HepG2 (cell line): ENCODE results near the gene PDE9A. TPM values are rescaled to one million over a fixed set of nuclear protein-coding genes. Genes with fewer than 3 reads are reported as not detected.

Experiments used
- ATAC-seq: fragments of 200-7000 bp; cut with Tn5 transposase; 3 replicates; pipeline ENCODE4 v1.9.1; 2020; ENCODE audit warnings: mild to moderate bottlenecking, moderate library complexity
- BruUV-seq: library from RNA; stranded (reverse); fragments of 400-500 nt; replicated peaks from 2 replicates; lab custom pipeline; 2021; lab: Mats Ljungman, UMichigan
- CTCF ChIA-PET: fragments of 300-600 bp; formaldehyde crosslinking; extraction: SDS; loops from one replicate; lab custom pipeline; 2021; ENCODE audit warnings: low total read pairs, inconsistent platforms, low intra/inter-chr PET ratio; lab: Yijun Ruan, JAX
- POLR2A ChIA-PET: fragments of 350-600 bp; sonication (Branson Sonifier 250); formaldehyde crosslinking; loops from one replicate; lab custom pipeline; 2020; ENCODE audit warnings: antibody characterized with exemption, inconsistent platforms; lab: Yijun Ruan, JAX
- DNase-seq: peaks from one replicate; pipeline ENCODE4 v3.0.0-alpha.2; 2015; ENCODE audit warnings: low spot score
- FAIRE-seq: peaks from 3 replicates; lab custom pipeline; 2011; peaks lifted over from hg19 to GRCh38; lab: Jason Lieb, UNC
- H2AFZ ChIP-seq: one replicate; pipeline ENCODE4 v1.6.1; 2011; ENCODE audit warnings: low read length, inconsistent platforms
- H3K27ac ChIP-seq: fragments of 300-600 bp; 3 replicates; pipeline ENCODE4 v1.8.0; 2011; ENCODE audit warnings: mixed run types, mild to moderate bottlenecking, mixed read lengths, low read length, inconsistent platforms; ENCODE audit not compliant: insufficient read depth; ENCODE audit errors: extremely low read length
- H3K27me3 ChIP-seq, 2 experiments: fragments of 200-600 bp in 1 of 2; 2 replicates in 1 of 2; 3 replicates in 1 of 2; pipeline versions ENCODE4 v1.6.0 to v1.8.0; 2011; ENCODE audit warnings: low read length in 2 of 2, mild to moderate bottlenecking in 2 of 2, moderate library complexity in 2 of 2, inconsistent platforms in 1 of 2; ENCODE audit not compliant: insufficient read depth in 2 of 2, control insufficient read depth in 1 of 2
- H3K36me3 ChIP-seq, 2 experiments: fragments of 200-600 bp in 1 of 2; replicated peaks in 1 of 2; 2 replicates in 1 of 2; 3 replicates in 1 of 2; pipeline versions ENCODE4 v1.5.1 to v1.8.0; 2011; ENCODE audit warnings: low read length in 2 of 2, inconsistent platforms in 1 of 2; ENCODE audit not compliant: insufficient read depth in 2 of 2, control insufficient read depth in 1 of 2
- H3K4me1 ChIP-seq: 2 replicates; pipeline ENCODE4 v1.5.1; 2012; ENCODE audit warnings: low read length, inconsistent platforms; ENCODE audit not compliant: insufficient read depth
- H3K4me2 ChIP-seq: 2 replicates; pipeline ENCODE4 v1.6.0; 2011; ENCODE audit warnings: low read depth, low read length, inconsistent platforms
- H3K4me3 ChIP-seq, 3 experiments: fragments of 200-600 bp in 1 of 3; sonication (generic), shearing (Covaris generic) in 1 of 3; replicated peaks in 1 of 3; 2 replicates each; pipeline ENCODE4 v1.5.1; 2011 to 2016; ENCODE audit warnings: low read length in 3 of 3, inconsistent platforms in 2 of 3, low read depth in 2 of 3, mild to moderate bottlenecking in 2 of 3, control low read depth in 1 of 3, mixed read lengths in 1 of 3; ENCODE audit not compliant: insufficient read depth in 1 of 3
- H3K79me2 ChIP-seq: one replicate; pipeline ENCODE4 v1.6.1; 2011; ENCODE audit warnings: low read length, inconsistent platforms; ENCODE audit not compliant: insufficient read depth
- H3K9ac ChIP-seq: 2 replicates; pipeline ENCODE4 v1.6.0; 2011; ENCODE audit warnings: mild to moderate bottlenecking, low read depth, low read length, inconsistent platforms; ENCODE audit not compliant: insufficient read depth
- H3K9me3 ChIP-seq: 2 replicates; pipeline ENCODE4 v1.5.1; 2012; ENCODE audit warnings: mild to moderate bottlenecking, low read length
- H4K20me1 ChIP-seq: 2 replicates; pipeline ENCODE4 v1.6.0; 2011; ENCODE audit warnings: inconsistent platforms, mild to moderate bottlenecking, low read length, moderate library complexity; ENCODE audit not compliant: insufficient read depth
- ARID4A ChIP-seq: sonication (generic); formaldehyde crosslinking; IDR thresholded peaks from 2 replicates; pipeline ENCODE4 v1.5.0; 2020; ENCODE audit warnings: mild to moderate bottlenecking, missing genetic modification reagents, borderline replicate concordance
- ATF5 ChIP-seq: sonication (generic); formaldehyde crosslinking; IDR thresholded peaks from 2 replicates; pipeline ENCODE4 v1.4.0; 2020; ENCODE audit warnings: mild to moderate bottlenecking, low read depth, missing genetic modification reagents
- ZBTB33 ChIP-seq: sonication (generic); formaldehyde crosslinking; IDR thresholded peaks from 2 replicates; pipeline ENCODE4 v1.4.0; 2020; ENCODE audit warnings: missing genetic modification reagents
- ZNF687 ChIP-seq: sonication (generic); formaldehyde crosslinking; IDR thresholded peaks from 2 replicates; pipeline ENCODE4 v1.5.1; 2020; ENCODE audit warnings: mild to moderate bottlenecking, missing genetic modification reagents, moderate library complexity
- WGBS: methylation state at CpG from one replicate; pipeline ENCODE4 v1.1.6; 2017; ENCODE audit warnings: low lambda C conversion rate; 5-methylcytosine and 5-hydroxymethylcytosine counted together
- in situ Hi-C: cut with HindIII; loops from 2 replicates; pipeline ENCODE4 v1.10.0; 2017; ENCODE audit warnings: low pct_unique_long_range_greater_than_20kb; ENCODE audit not compliant: extremely low pct_ligation_motif_present
- intact Hi-C: fragments of 100-400 bp; cut with micrococcal nuclease; formaldehyde crosslinking; loops from one replicate; pipeline ENCODE4 v1.10.0; 2022; ENCODE audit not compliant: unreplicated experiment
- polyA plus RNA-seq, 8 experiments: library from polyadenylated mRNA; depleted of rRNA in 3 of 8; stranded (reverse) in 7 of 8; unstranded in 1 of 8; fragments of >200 nt; fragmentation: Illumina TruSeq in 4 of 8; extraction: Trizol in 4 of 8; gene quantifications; 2 replicates each; pipeline versions ENCODE4 v1.2.1 to v1.2.3, GENCODE V29; 2011 to 2016; ENCODE audit warnings: low read depth in 4 of 8, missing spikeins in 1 of 8, mixed read lengths in 1 of 8; ENCODE audit not compliant: insufficient read depth in 1 of 8
- total RNA-seq, 5 experiments: library from RNA; depleted of rRNA; stranded (reverse); fragments of >200 nt; fragmentation: Illumina TruSeq; extraction: Trizol; gene quantifications; 2 replicates each; pipeline ENCODE4 v1.2.3, GENCODE V29; 2016; ENCODE audit warnings: low read depth in 1 of 5

Gene PDE9A
- total and polyA plus RNA-seq, 2 of the 13 experiments (the other 11 are each of a cell fraction or from before 2014, with no cell fraction given): 4.6 to 19.7 TPM

- DNase-seq: no peak
- intact Hi-C loops: loop anchor here (10.0 kb wide), 1 partner anchor 48 kb away; no protein-coding TSS in a partner anchor
- no peaks in the 10 kb centered on the region for H3K9me3 ChIP-seq
- BruUV-seq: no TSS peak
- H2AFZ ChIP-seq: no peak overlapping the region
- H3K4me3 ChIP-seq: no peak overlapping the region
- peaks cover 96% of the 10 kb centered on the region for H3K4me1 ChIP-seq
- ATAC-seq: no peak
- peak overlapping the region; percentile 96 for H3K27ac ChIP-seq
- POLR2A ChIA-PET: interaction anchor here (1.4 to 3.2 kb wide), 2 partner anchors 24 to 45 kb away, joined by 6 to 26 read pairs; no protein-coding TSS in a partner anchor
- H3K36me3 ChIP-seq: no peaks in the 10 kb centered on the region; a peak in 1 of 5 replicates
- H3K9ac ChIP-seq: no peak overlapping the region
- 96% methylated on average over 5 of the region's 12 CpGs for WGBS
- FAIRE-seq: no peak
- no peak for TF ChIP-seq ATF5 (CRISPR knock-in tag)
- TF ChIP-seq ZNF687: 0 out of 2 replicates have a peak, but pooled peaks have one; percentile 24
- peak; percentile 41; the same call in 1 of the 2 replicates for TF ChIP-seq ZBTB33 (CRISPR knock-in tag)
- 0 out of 2 replicates have a peak, but pooled peaks have one; percentile 1 for TF ChIP-seq ARID4A (CRISPR knock-in tag)
- no peaks in the 10 kb centered on the region for H3K27me3 ChIP-seq
- no peaks in the 10 kb centered on the region for H4K20me1 ChIP-seq
- in situ Hi-C loops: no loop called here
- CTCF ChIA-PET: no interaction called here
- no peaks in the 10 kb centered on the region for H3K79me2 ChIP-seq
- H3K4me2 ChIP-seq: no peak overlapping the region
Measured at GRCh38 chr21:42736646-42737350, 83.4 kb downstream of the PDE9A start.
